Diencephalon (tissue), 1 donor: ENCODE results near the gene FOXD4L6. TPM values are rescaled to one million over a fixed set of nuclear protein-coding genes. Genes with fewer than 3 reads are reported as not detected.

Experiments used
- total RNA-seq: library from RNA; depleted of rRNA; stranded (reverse); fragments of >200 nt; gene quantifications from one replicate; pipeline ENCODE4 v1.2.3, GENCODE V29; 2014

The FOXD4L6 gene
- 0.46 TPM for total RNA-seq

DNA sequence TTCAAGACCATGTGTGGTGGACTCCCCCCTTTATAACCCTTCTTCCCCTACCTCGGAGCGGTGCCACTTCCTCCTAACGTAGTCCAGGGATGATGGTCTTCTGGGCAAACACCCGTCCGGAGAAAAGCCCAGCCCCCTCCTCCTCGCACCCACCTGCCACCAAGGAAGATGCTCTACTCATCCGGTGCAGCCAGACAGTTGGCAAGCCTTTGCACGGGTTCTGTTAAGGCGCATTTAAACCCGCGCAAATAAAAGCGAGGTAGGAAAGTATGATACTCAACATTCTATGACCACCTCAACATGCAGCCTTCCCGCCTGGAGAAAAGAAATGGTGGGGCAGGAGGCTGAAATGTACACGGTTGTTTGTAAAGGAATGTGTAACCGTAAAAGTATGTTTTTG is at the start of gene FOXD4L6:
FOXD4L6 (minus strand) TSS at position 101 of the 400 bp plus-strand sequence. CDS start 298 bp downstream, outside the sequence.

Other genes starting within 250 kb of the FOXD4L6 start
- 17.1 TPM for gene ZNG1F, start 60.6 kb upstream of the FOXD4L6 start, total RNA-seq